Progenitor cell of endocrine pancreas (in vitro differentiated cells): ENCODE results near the gene TIMM44. TPM values are rescaled to one million over a fixed set of nuclear protein-coding genes. Genes with fewer than 3 reads are reported as not detected.
"Not testable (repeated sequence)": the region's sequence is repeated elsewhere in the genome, so short reads cannot be mapped to it uniquely, and the experiment has no call there.

Experiments used
- DNase-seq: peaks from one replicate; pipeline ENCODE4 v3.0.0; 2021; ENCODE audit warnings: low spot score; ENCODE audit not compliant: unreplicated experiment
- H3K27ac Mint-ChIP-seq: 2 replicates; pipeline ENCODE4 v1.8.0; 2021; ENCODE audit warnings: mild to moderate bottlenecking, moderate library complexity, mixed read lengths
- H3K27me3 Mint-ChIP-seq: 2 replicates; pipeline ENCODE4 v1.8.0; 2021; ENCODE audit warnings: mixed read lengths
- H3K36me3 Mint-ChIP-seq: 2 replicates; pipeline ENCODE4 v1.8.0; 2022; ENCODE audit warnings: mixed read lengths; ENCODE audit not compliant: insufficient read depth
- H3K4me1 Mint-ChIP-seq: 2 replicates; pipeline ENCODE4 v1.8.0; 2021; ENCODE audit warnings: low read depth, mixed read lengths
- H3K4me3 Mint-ChIP-seq: 2 replicates; pipeline ENCODE4 v1.8.0; 2021; ENCODE audit warnings: low read depth, mild to moderate bottlenecking, moderate library complexity, mixed read lengths
- H3K9me3 Mint-ChIP-seq: 2 replicates; pipeline ENCODE4 v1.8.0; 2021; ENCODE audit warnings: low read depth, mixed read lengths
- CTCF ChIP-seq: fragments of 200-600 bp; sonication (generic); IDR thresholded peaks from one replicate; pipeline ENCODE4 v1.5.0; 2021; ENCODE audit warnings: antibody characterized with exemption, mild to moderate bottlenecking; ENCODE audit not compliant: unreplicated experiment
- total RNA-seq: library from RNA; stranded (reverse); gene quantifications from 2 replicates; pipeline ENCODE4 v1.2.1, GENCODE V29; 2021

TIMM44 gene
- total RNA-seq, 1 donor from 2014 or later, result 75.2 TPM

- Mint-ChIP-seq H3K4me1 (peaks cover 8% of the 10 kb centered on the region), H3K36me3 (no peaks in the 10 kb centered on the region), H3K9me3 (no peaks in the 10 kb centered on the region), H3K27ac (no peak overlapping the region), H3K27me3 (peaks cover 2% of the 10 kb centered on the region), H3K4me3 (no peak overlapping the region)
- no peak for TF ChIP-seq CTCF
- no peak for DNase-seq
Observed at GRCh38 chr19:7898967-7899366, 44.5 kb downstream of the TIMM44 start.

- no peak overlapping the region for H3K4me3 Mint-ChIP-seq
- DNase-seq, result no peak
- TF ChIP-seq CTCF, result no peak
- no peaks in the 10 kb centered on the region for H3K9me3 Mint-ChIP-seq
- H3K4me1 Mint-ChIP-seq, result no peaks in the 10 kb centered on the region
- H3K36me3 Mint-ChIP-seq, result no peaks in the 10 kb centered on the region
- peaks cover 2% of the 10 kb centered on the region for H3K27me3 Mint-ChIP-seq
- no peak overlapping the region for H3K27ac Mint-ChIP-seq
Observed at GRCh38 chr19:7897292-7897691, 46.2 kb downstream of the TIMM44 start.

- TF ChIP-seq CTCF, result no peak
- no peak for DNase-seq
- Mint-ChIP-seq H3K36me3 (no peaks in the 10 kb centered on the region), H3K4me1 (no peaks in the 10 kb centered on the region), H3K9me3 (no peaks in the 10 kb centered on the region), H3K27me3 (peaks cover 10% of the 10 kb centered on the region), H3K4me3 (no peak overlapping the region), H3K27ac (no peak overlapping the region)
Observed at GRCh38 chr19:7895565-7895964, 47.9 kb downstream of the TIMM44 start.

GRCh38 chr19:7894612-7895309 lies 48.7 kb downstream of the TIMM44 start:
- Mint-ChIP-seq H3K9me3 (no peaks in the 10 kb centered on the region), H3K4me3 (no peak overlapping the region), H3K4me1 (no peaks in the 10 kb centered on the region), H3K27me3 (peaks cover 10% of the 10 kb centered on the region), H3K27ac (no peak overlapping the region), H3K36me3 (no peaks in the 10 kb centered on the region)
- no peak for TF ChIP-seq CTCF
- no peak for DNase-seq

GRCh38 chr19:7893362-7894101 lies 49.9 kb downstream of the TIMM44 start:
- H3K4me3 Mint-ChIP-seq, result not testable (repeated sequence)

More at GRCh38 chr19:7893362-7894101, 49.9 kb downstream of the TIMM44 start:
- not testable (repeated sequence) for H3K27ac Mint-ChIP-seq, H3K36me3 Mint-ChIP-seq, H3K4me1 Mint-ChIP-seq, DNase-seq, H3K9me3 Mint-ChIP-seq
- H3K27me3 Mint-ChIP-seq, result peaks cover 15% of the 10 kb centered on the region
